ENCODE measurements around the gene BHMT.
A peak's percentile ranks its signal among the peaks of the same experiment; 100 is the strongest.

DNA sequence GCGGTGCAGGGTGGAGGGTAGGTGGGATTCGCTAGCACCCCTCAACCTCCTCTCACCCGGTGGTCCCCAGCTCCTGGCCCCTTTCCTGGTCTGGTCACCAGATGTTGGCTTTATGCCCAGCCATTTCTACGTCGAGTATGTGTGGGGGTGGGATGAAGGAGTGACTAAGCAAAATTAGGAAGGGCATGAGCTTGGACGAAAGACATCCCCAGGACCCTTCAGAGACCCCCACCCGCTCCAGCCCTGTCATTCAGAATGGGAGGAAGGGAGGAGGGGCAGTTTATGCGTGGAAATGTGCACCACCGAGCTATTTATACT lies 41.3 kb upstream of the BHMT start:
- TF ChIP-seq CTCF (IDR thresholded peaks at IDR 0.05; ENCODE audit: low read depth, low read length, missing input control) = no peak
- no peak for TF ChIP-seq FOXA1 (IDR thresholded peaks at IDR 0.05)
- TF ChIP-seq SP1 (IDR thresholded peaks at IDR 0.05) = no peak
- peak; percentile 54 for TF ChIP-seq REST (IDR thresholded peaks at IDR 0.05)
- TF ChIP-seq TAF1 (conservative IDR thresholded peaks at IDR 0.05) = no peak
- TF ChIP-seq EGR1 (IDR thresholded peaks at IDR 0.05; ENCODE audit: low read depth in 2 of 2) = peak in 1 of 2 donors; percentile 43
- TF ChIP-seq YY1 (IDR thresholded peaks at IDR 0.05) = peak; percentile 41
